CD14-positive monocyte (primary cell): Measurements from ENCODE around the gene RRBP1. TPM values are rescaled to one million over a fixed set of nuclear protein-coding genes. Genes with fewer than 3 reads are reported as not detected.
A peak's percentile ranks its signal among the peaks of the same experiment; 100 is the strongest.

Source experiments
- DNase-seq, 3 donors: peaks; one replicate each; pipeline ENCODE4 v3.0.0-alpha.2; 2011 to 2022
- H2AFZ ChIP-seq: 2 replicates; pipeline ENCODE4 v1.6.0; 2012; ENCODE audit warnings: mild to moderate bottlenecking, low read depth, low read length, inconsistent platforms; ENCODE audit not compliant: insufficient read depth, poor library complexity, severe bottlenecking
- H3K27ac ChIP-seq, 2 donors: 1 replicate in 1 of 2; 2 replicates in 1 of 2; pipeline ENCODE4 v1.5.1; 2012 to 2013; ENCODE audit warnings: low read length in 2 of 2, control low read depth in 1 of 2, inconsistent platforms in 1 of 2, low read depth in 1 of 2, mild to moderate bottlenecking in 1 of 2
- H3K27me3 ChIP-seq, 2 donors: one replicate each; pipeline versions ENCODE4 v1.6.0 to v1.6.1; 2011 to 2013; ENCODE audit warnings: low read length in 2 of 2; ENCODE audit not compliant: control insufficient read depth in 2 of 2, insufficient read depth in 2 of 2
- H3K36me3 ChIP-seq, 2 donors: replicated peaks in 1 of 2; 1 replicate in 1 of 2; 2 replicates in 1 of 2; pipeline versions ENCODE4 v1.5.1 to v1.6.1; 2012 to 2013; ENCODE audit warnings: low read length in 2 of 2, control low read depth in 1 of 2, inconsistent platforms in 1 of 2, mild to moderate bottlenecking in 1 of 2; ENCODE audit not compliant: insufficient read depth in 2 of 2, control insufficient read depth in 1 of 2
- H3K4me1 ChIP-seq, 2 donors: 1 replicate in 1 of 2; 2 replicates in 1 of 2; pipeline versions ENCODE4 v1.5.1 to v1.6.1; 2012 to 2013; ENCODE audit warnings: low read length in 2 of 2, control low read depth in 1 of 2, inconsistent platforms in 1 of 2, mild to moderate bottlenecking in 1 of 2, moderate library complexity in 1 of 2; ENCODE audit not compliant: insufficient read depth in 2 of 2, control insufficient read depth in 1 of 2
- H3K4me2 ChIP-seq: replicated peaks from 2 replicates; pipeline ENCODE3; 2012; ENCODE audit warnings: low read length, moderate library complexity, mild to moderate bottlenecking; ENCODE audit not compliant: poor library complexity, severe bottlenecking; ENCODE audit errors: extremely low read depth
- H3K4me3 ChIP-seq, 3 experiments: fragments of 200-600 bp in 1 of 3; sonication (generic) in 1 of 3; replicated peaks in 1 of 3; 1 replicate in 2 of 3; 2 replicates in 1 of 3; pipeline ENCODE4 v1.5.1; 2011 to 2013; ENCODE audit warnings: low read length in 3 of 3, mild to moderate bottlenecking in 3 of 3, control low read depth in 2 of 3, low read depth in 2 of 3, inconsistent platforms in 1 of 3, moderate library complexity in 1 of 3
- H3K79me2 ChIP-seq: 2 replicates; pipeline ENCODE4 v1.6.0; 2012; ENCODE audit warnings: mild to moderate bottlenecking, control low read depth, inconsistent platforms, low read length, moderate library complexity; ENCODE audit not compliant: insufficient read depth
- H3K9ac ChIP-seq: 2 replicates; pipeline ENCODE4 v1.6.0; 2017; ENCODE audit warnings: low read length, mild to moderate bottlenecking; ENCODE audit not compliant: insufficient read depth, poor library complexity, severe bottlenecking
- H3K9me3 ChIP-seq, 2 donors: replicated peaks in 1 of 2; 1 replicate in 1 of 2; 2 replicates in 1 of 2; pipeline versions ENCODE4 v1.5.1 to v1.6.1; 2012 to 2013; ENCODE audit warnings: low read length in 2 of 2, control low read depth in 1 of 2; ENCODE audit not compliant: control insufficient read depth in 1 of 2, insufficient read depth in 1 of 2
- H4K20me1 ChIP-seq: 2 replicates; pipeline ENCODE4 v1.6.0; 2012; ENCODE audit warnings: mild to moderate bottlenecking, low read length, control low read depth, moderate library complexity; ENCODE audit not compliant: insufficient read depth
- H3K27ac Mint-ChIP-seq, 7 donors: one replicate each; pipeline ENCODE4 v1.8.0; 2020; ENCODE audit warnings: mild to moderate bottlenecking in 7 of 7, mixed read lengths in 7 of 7, moderate library complexity in 6 of 7, inconsistent platforms in 2 of 7
- H3K27me3 Mint-ChIP-seq, 3 donors: one replicate each; pipeline ENCODE4 v1.8.0; 2021 to 2022; ENCODE audit warnings: low read depth in 3 of 3, mild to moderate bottlenecking in 3 of 3, mixed read lengths in 3 of 3, moderate library complexity in 3 of 3, inconsistent platforms in 1 of 3
- H3K36me3 Mint-ChIP-seq, 2 donors: one replicate each; pipeline ENCODE4 v1.8.0; 2020; ENCODE audit warnings: mixed read lengths in 2 of 2, inconsistent platforms in 1 of 2, mild to moderate bottlenecking in 1 of 2
- H3K4me1 Mint-ChIP-seq: one replicate; pipeline ENCODE4 v1.8.0; 2020; ENCODE audit warnings: mild to moderate bottlenecking, mixed read lengths
- H3K4me3 Mint-ChIP-seq, 2 donors: one replicate each; pipeline ENCODE4 v1.8.0; 2020; ENCODE audit warnings: mild to moderate bottlenecking in 2 of 2, mixed read lengths in 2 of 2, moderate library complexity in 1 of 2
- H3K9me3 Mint-ChIP-seq, 7 donors: one replicate each; pipeline ENCODE4 v1.8.0; 2020 to 2022; ENCODE audit warnings: mixed read lengths in 7 of 7, mild to moderate bottlenecking in 6 of 7, moderate library complexity in 6 of 7, inconsistent platforms in 2 of 7
- CTCF ChIP-seq: fragments of 200-600 bp; IDR thresholded peaks from one replicate; pipeline ENCODE4 v1.8.0; 2022; ENCODE audit warnings: antibody characterized with exemption, mild to moderate bottlenecking
- WGBS: methylation state at CpG from one replicate; pipeline ENCODE4 v1.1.5; 2013; ENCODE audit warnings: missing lambda C conversion rate; ENCODE audit not compliant: insufficient coverage; 5-methylcytosine and 5-hydroxymethylcytosine counted together
- intact Hi-C, 2 donors: fragments of 100-400 bp; cut with micrococcal nuclease; formaldehyde crosslinking; loops; one replicate each; pipeline versions ENCODE4 v1.15.0 to v1.15.1; 2023
- polyA plus RNA-seq, 3 donors: library from polyadenylated mRNA; depleted of rRNA in 1 of 3; unstranded in 2 of 3; stranded (reverse) in 1 of 3; fragments of 300-500 nt in 2 of 3; fragments of >200 nt in 1 of 3; fragmentation: Illumina TruSeq in 2 of 3; gene quantifications; 1 replicate in 2 of 3; 2 replicates in 1 of 3; pipeline ENCODE4 v1.2.3, GENCODE V29; 2012 to 2021

Gene RRBP1
- polyA plus RNA-seq, 3 donors: 4.7 to 22.2 (median 7.5) TPM

- Histone ChIP-seq H4K20me1 (peaks cover 53% of the 10 kb centered on the region), H3K36me3 (peaks cover 72 to 100% of the 10 kb centered on the region in 2 donors), H3K4me3 (no peak overlapping the region), H3K4me2 (no peak overlapping the region), H2AFZ (no peak overlapping the region), H3K79me2 (peaks cover 16% of the 10 kb centered on the region), H3K9ac (no peak overlapping the region), H3K27me3 (no peaks in the 10 kb centered on the region), H3K4me1 (peaks cover 2 to 5% of the 10 kb centered on the region in 2 donors), H3K9me3 (no peaks in the 10 kb centered on the region), H3K27ac (no peak overlapping the region)
- Mint-ChIP-seq H3K27ac (peak overlapping the region in 2 of 7 donors; percentile 6 to 42), H3K4me1 (peaks cover 8% of the 10 kb centered on the region), H3K36me3 (peaks cover 57 to 91% of the 10 kb centered on the region in 2 donors), H3K4me3 (no peak overlapping the region), H3K27me3 (peaks cover 0 to 2% (median 0%) of the 10 kb centered on the region in 3 donors), H3K9me3 (peaks cover 0 to 1% (median 0%) of the 10 kb centered on the region in 7 donors)
- no peak for DNase-seq
- intact Hi-C loops: no loop called here
- TF ChIP-seq CTCF: no peak
- WGBS: 96% methylated on average over 8 of the region's 12 CpGs
Observed at GRCh38 chr20:17640146-17640874, 41.7 kb downstream of the RRBP1 start.

- Histone ChIP-seq H3K4me1 (peaks cover 12 to 13% of the 10 kb centered on the region in 2 donors), H3K4me3 (no peak overlapping the region), H3K27me3 (no peaks in the 10 kb centered on the region), H3K9me3 (no peaks in the 10 kb centered on the region), H4K20me1 (peaks cover 48% of the 10 kb centered on the region), H3K27ac (peak overlapping the region in 1 of 2 donors; percentile 8), H3K79me2 (peaks cover 4% of the 10 kb centered on the region), H3K9ac (no peak overlapping the region), H3K4me2 (no peak overlapping the region), H3K36me3 (peaks cover 77 to 100% of the 10 kb centered on the region in 2 donors), H2AFZ (no peak overlapping the region)
- 99% methylated on average over 6 of the region's 6 CpGs for WGBS
- no peak for DNase-seq
- intact Hi-C loops: no loop called here
- Mint-ChIP-seq H3K27me3 (peaks cover 0 to 3% (median 0%) of the 10 kb centered on the region in 3 donors), H3K4me3 (no peak overlapping the region), H3K36me3 (peaks cover 55 to 95% of the 10 kb centered on the region in 2 donors), H3K4me1 (peaks cover 20% of the 10 kb centered on the region), H3K9me3 (peaks cover 0 to 1% (median 0%) of the 10 kb centered on the region in 7 donors), H3K27ac (peak overlapping the region in 3 of 7 donors; percentile 15 to 69 (median 21))
- TF ChIP-seq CTCF: no peak
Observed at GRCh38 chr20:17638835-17639407, 43.1 kb downstream of the RRBP1 start.
